GM18907 (cell line): Measurements from ENCODE around the gene EHMT1.
A peak's percentile ranks its signal among the peaks of the same experiment; 100 is the strongest.

ENCODE experiments used
- ATAC-seq: cut with Tn5 transposase; IDR thresholded peaks from one replicate; pipeline ENCODE4 v1.9.1; 2021; ENCODE audit warnings: mild to moderate bottlenecking, moderate library complexity; ENCODE audit not compliant: unreplicated experiment

EHMT1 gene

DNA sequence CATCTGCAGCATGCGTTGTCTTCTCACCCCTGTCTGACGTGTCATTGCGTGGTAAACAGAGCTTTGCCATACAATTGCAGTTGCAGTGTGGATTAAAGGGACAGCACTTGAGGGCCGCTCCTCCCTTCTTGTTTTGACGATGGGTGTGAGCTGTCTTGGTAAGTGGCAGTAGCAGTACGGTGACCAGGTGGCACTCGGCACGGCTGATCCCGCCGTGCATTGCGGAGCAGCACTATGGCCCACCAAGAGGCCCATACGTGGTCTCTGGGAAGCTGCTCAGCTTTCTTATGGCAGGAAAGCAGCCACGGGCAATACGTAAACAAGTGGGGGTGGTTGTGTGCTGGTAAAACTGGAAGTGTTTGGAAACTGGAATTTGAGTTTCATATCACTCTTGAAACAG lies 25.1 kb downstream of the EHMT1 start:
- no peak for ATAC-seq

DNA sequence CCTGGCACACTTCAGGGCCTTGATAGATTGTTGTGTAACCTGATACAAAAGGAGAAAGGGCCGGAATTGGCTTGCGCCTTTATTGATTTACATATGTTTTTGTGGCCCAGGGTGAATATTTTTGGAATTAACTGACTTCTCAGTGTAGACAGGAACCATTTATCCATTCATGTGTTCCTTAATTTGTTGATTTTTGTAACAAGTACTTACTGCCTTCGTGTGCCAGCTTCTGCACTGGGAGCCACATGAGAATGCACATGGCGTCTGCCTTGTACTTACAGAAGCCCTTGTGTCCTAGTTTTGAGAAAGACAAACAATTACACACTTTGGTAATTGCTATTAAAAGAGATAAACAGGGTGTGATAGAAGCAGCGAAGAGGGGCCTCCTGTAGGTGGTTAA lies 26.4 kb downstream of the EHMT1 start:
- ATAC-seq, result no peak

DNA sequence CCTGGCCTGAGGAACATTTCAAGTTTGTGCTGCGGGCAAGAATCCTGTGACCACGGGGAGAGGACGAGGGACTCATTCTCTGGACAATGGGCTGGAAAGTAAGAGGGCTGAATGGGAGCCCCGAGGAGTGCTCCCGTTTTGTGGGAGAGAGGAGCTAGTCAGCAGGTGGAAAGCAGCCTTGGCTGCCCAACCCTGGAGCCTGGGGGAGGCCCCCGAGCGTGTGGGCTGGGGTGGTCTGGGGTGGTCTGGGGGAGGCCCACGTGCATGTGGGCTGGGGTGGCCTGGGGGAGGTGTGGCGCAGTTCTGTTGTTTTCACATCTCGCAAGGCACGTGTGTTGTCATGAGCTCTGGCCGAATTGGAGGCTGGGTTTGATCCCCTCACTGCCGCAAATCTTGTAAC lies 27.5 kb downstream of the EHMT1 start:
- ATAC-seq, result no peak

DNA sequence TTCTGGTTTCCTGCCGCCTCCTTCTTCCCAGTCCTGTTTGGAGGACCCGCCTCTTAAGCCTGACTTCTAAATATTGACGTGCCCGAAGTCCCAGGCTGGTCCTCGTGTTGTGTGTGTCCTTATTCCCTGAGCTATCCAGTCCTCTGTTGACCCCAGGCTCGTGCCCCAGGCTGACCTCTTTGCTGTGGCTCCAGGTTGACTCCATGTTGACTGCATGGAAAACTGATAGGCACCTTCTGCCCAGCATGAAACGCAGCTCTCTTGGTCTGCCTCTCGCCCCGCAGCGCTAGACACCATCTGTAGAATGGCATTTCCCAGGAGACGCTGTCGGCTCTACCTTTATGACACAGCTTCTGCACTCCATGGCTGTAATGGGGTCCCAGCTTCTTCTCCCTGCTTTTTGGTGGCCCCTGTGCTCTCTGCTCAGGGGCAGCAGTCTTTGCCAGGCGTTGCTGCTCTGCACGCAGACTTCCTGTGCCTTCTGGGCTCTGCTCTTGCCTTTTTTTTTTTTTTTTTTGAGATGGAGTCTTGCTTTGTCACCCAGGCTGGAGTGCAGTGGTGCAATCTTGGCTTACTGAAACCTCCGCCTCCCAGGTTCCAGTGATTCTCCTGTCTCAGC lies 28.4 kb downstream of the EHMT1 start:
- ATAC-seq, result no peak

DNA sequence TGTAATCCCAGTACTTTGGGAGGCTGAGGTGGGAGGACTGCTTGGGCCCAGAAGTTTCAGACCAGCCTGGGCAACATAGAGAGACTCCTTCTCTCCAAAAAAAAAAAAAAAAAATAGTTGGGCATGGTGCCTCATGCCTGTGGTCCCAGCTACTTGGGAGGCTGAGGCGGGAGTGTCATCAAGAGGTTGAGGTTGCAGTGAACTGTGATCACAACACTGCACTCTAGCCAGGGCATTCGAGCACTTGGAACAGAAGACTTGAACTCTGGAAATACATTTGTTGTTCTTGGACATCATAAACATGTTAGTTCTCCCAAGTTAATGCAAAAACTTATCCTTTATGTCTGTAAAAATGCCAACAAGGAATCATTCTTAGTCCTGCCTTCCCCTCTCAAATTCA lies 29.6 kb downstream of the EHMT1 start:
- ATAC-seq, result no peak

DNA sequence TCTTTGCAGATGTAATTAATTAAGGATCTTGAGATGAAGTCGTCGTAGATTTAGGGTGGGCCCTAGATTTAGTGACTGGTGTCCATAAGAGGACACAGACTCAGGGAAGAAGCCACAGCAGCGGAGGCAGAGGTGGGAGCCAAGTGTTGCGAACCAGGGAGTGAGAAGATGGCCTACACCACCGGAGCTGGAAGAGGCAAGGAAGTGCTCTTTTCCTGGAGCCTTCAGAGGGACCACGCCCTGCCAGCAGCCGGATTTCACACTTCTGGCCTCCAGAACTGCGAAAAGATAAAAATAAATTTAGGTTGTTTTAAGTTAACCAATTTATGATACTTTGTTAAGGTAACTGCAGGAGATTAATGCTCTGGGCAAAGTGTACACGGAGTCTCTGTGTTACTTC lies 30.7 kb downstream of the EHMT1 start:
- ATAC-seq, result no peak

DNA sequence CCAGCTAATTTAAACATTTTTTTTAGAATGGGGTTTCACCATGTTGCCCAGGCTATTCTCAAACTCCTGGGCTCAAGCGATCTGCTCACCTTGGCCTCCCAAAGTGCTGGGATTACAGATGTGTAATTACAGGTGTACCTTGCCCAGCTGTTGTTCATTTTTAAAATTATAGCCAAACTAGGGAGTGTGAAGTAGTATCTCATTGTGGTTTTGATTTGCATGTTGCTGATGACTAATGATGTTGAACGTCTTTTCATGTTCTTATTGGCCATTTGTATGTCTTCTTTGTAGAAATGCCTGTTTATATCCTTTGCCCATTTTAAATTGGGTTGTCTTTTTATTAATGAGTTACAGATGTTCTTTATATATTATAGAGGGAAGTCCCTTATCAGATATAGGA lies 31.5 kb downstream of the EHMT1 start:
- ATAC-seq, result no peak

DNA sequence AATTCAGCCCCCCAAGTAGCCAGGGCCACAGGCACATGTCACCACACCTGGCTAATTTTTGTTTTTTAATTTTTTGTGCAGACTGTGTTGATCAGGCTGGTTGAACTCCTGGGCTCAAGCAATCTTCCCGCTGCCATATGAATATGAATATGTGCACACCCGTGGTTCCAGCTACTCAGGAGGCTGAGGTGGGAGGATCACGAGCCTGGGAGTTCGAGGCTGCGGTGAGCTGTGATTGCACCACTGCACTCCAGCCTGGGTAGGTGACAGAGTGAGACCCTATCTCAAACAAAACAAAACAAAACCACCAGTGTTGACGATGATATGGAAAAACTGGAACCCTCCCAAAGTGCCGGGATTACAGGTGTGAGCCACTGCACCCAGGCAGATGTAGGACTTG lies 32.0 kb downstream of the EHMT1 start:
- no peak for ATAC-seq

DNA sequence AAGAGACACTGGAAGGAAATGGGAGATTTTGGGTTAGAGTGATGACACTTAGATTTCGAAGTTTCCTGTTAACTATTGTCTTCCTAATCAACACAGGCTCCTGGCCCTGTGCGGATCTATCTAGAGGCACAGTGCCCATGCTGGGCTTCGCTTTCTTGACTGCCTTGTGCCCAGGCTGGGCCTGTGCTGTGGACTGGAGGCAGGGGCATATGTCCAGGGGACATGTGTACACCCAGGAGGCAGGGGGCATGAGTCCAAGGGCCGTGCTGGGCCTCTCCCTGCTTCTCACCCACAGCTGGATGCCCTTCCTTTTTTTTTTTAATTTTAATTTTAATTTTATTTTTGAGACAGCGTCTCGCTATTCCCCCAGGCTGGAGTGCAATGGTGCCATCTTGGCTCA lies 37.6 kb downstream of the EHMT1 start:
- no peak for ATAC-seq

DNA sequence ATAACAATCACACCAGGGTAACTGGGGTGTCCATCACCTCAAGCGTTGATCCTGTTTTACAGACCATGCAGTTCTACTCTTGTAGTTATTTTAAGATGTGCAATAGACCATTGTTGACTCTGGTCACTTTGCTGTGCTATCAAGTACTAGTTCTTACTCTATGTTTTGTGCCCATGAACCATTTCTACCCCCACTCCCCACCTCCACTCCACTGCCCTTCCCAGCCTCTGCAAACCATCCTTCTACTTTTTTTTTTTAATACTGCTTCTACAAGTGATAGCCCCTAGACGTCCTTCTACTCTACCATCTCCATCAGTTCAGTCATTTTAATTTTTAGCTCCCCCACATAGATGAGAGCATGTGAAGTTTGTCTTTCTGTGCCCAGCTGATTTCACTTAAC lies 38.8 kb downstream of the EHMT1 start:
- ATAC-seq, result no peak

DNA sequence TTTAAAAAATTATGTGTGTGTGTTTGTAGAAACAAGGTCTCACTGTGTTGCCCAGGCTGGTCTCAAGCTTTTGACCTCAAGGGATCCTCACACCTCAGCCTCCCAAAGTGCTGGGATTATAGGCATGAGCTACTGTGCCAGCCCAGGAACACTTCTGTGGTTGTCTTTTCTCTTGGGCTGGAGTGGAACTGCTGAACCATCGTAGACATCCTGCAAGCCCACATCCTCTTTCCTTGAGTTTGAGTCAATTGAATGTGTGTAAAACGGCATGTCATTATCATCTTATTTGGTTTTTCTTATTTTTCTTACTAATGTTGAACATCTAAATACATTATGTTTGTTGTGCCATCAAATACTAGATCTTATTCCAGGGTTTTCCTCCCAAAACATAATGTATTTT lies 40.0 kb downstream of the EHMT1 start:
- no peak for ATAC-seq

DNA sequence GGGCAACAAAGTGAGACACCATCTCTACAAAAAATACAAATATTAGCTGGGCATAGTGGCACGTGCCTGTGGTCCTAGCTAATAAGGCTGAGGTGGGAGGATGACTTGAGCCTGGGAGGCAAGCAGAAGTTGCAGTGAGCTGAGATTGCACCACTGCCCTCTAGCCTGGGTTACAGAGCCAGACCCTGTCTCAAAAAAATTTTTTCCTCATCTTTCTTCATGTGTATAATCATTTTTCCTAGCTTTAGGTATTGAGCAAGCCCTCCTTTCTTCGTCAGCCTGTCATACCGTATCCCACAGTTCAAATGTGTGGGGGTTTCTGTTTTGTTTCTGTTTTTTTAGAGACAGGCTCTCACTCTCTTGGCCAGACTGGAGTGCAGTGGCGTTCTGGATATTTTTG lies 41.3 kb downstream of the EHMT1 start:
- no peak for ATAC-seq

DNA sequence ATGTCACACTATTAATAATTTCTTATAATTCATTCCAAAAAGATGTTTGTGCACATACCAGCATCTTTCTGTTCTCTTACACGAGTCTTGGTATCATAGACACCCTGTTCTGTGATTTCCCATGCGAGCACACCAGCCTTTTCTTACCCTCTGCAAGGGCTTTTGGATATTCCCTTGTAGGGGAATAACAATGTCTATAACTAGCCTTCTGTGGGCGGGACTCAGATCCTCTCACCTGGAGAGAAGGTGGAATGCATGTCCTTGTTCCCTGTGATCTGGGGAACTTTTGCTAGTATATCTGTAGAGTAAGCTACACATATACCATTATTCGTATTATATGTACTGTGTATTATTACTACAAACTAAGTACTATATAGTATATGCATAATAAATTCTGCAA lies 44.8 kb downstream of the EHMT1 start:
- no peak for ATAC-seq

DNA sequence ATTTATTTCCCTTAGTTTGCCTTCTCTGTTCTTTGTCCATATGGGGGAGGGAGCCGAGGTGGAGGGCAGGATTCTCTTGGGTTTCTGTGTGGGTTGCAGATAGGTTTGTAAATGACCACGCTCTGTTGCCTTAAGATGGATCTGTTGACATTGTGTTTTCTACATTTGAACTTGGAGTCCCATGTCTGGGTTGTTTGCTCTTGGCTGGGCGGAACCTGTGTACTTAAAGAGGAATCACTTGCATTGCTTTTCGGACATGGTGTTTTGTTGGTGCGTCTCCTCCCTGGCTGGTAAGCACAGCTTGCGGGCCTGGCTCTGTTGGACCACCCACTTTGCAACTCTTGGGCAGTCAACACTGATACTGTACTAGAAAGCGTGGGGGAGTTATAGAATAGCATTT lies 45.9 kb downstream of the EHMT1 start:
- no peak for ATAC-seq

DNA sequence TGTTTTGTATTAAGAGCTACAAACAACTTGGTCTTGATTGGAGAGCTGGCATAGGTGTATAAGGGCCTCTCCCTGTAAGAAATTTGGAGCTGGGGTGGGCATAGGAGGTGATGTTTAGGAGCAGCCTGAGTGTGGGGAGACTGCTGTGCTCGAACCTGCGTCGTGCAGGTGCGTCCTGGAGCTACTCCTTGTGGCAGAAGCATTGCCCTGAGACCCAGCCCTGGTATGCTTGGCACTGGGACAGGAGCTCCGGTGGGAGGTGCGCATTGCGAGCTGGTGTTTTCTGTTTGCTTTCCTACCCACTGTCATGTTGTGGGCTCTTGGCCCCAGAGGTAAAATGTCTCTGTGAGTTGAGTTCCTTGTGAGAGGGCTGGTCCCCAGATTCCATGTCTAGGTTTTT lies 46.4 kb downstream of the EHMT1 start:
- no peak for ATAC-seq

DNA sequence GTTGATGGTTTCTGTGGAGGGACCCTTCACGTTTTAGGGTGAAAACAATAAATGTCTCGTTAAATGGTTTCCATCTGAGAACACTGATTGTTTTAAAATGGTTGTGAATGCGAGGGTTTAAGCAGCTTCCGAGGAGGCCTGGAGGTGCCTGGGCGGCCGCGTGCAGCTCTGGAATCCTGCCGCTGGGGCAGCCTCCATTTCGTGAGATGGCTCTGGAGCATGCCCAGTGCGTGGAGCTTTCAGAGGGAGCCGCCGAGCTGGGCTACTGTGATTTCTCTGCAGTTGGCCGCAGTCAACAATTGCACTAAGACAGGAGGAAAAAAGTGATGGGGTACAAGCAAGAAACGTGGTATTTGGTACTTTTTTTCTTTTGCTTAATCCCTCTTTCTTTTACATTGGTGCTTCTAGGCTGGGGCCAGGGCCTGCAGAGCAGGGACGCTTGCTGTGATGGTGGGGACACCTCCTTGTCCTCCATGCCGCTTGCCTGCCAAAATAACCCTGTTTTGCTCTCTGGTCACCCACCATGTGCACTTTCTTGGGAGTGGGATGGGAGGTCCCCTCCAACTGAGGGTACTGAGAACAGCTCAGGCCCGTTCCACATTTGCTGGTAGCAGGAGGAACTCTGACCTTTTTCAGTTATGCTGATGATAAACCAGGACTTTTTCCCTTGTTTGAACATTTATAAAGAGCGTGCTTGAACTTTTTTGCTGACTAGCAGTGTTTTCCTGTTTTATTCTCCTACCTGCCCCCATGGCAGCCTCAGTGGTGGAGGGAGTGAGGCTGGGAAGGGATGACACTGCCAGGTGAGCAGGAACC lies 47.1 kb downstream of the EHMT1 start:
- no peak for ATAC-seq

DNA sequence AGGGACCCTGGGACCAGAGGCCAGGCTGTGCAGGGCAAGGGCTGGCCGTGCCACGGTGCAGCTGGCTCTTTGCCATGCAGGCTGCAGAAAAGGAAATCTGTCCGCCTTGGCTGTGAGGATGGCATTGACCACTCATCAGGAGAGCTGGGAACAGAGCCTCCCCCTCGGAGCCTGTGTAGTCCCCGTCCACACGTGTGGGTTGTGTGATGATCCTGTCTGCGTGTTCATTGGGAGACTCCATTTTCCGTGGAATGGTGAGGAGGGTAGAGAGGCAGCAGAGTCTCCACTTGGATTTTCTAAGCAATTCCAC lies 47.7 kb downstream of the EHMT1 start:
- ATAC-seq, result no peak

DNA sequence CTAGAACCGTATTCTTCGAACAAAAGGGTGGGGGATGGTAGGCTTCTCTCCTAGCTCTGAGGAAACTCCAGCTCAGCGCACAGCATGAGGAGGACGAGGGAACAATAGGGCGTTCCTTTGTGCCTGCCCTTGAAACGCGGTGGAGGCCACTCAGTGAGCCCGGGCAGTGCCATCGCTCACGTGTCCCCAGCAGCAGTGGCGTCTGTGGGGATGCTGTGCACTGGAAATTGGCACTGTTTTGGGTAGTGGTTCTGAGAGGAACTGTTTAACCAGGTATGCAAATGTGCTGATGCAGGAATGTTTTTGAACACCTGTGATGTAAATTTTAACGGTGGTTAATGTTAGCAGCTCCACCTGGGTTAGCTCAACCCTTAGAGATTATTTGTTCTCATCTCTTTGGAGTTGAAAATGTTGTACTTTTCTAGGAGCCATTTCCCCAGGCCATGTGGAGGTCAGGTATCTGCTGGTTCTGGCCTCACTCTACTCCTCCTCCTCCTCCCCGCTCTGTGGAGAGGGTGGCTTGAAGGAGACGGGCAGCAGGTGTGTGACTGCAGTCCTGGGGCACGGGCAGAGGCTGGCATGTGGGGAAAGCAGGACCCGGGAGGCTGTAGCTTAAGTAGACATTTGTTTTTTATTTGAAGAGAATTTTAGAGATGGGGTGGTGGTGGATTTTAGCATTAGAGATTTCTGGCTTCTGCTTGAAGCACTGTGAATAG lies 48.3 kb downstream of the EHMT1 start:
- ATAC-seq, result peak; percentile 45

DNA sequence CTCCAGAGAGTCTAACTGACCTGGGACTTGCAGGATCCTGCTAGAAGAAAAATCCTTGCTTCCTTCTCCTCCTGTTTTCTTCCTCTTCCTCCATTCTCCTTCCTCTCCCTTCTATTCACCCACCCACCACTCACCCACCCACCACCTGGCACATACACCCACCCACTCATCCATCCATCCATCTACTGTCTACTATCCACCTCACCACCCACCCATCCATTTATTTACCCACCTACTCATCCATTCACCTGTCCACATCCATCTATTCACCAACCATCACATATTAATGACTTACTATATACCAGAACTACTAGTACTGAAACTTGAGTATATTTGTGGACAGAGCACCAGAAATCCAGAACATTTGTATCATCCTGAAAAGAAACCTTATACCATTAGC lies 49.4 kb downstream of the EHMT1 start:
- no peak for ATAC-seq

DNA sequence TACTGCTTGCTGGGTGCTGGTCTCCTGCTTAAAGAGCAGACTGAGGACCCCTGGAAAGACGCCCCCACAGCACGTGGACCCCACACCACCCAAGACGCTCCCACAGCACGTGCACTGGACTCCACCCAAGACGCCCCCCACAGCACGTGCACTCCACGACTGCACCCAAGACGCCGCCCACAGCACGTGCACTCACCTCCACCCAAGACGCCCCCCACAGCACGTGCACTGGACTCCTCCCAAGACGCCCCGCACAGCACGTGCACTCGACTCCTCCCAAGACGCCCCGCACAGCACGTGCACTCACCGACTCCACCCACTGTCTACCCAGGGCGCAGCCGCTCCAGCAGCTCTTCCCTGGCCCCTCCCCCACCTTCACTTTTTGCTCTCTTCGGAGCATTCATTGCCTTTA lies 50.5 kb downstream of the EHMT1 start:
- no peak for ATAC-seq

DNA sequence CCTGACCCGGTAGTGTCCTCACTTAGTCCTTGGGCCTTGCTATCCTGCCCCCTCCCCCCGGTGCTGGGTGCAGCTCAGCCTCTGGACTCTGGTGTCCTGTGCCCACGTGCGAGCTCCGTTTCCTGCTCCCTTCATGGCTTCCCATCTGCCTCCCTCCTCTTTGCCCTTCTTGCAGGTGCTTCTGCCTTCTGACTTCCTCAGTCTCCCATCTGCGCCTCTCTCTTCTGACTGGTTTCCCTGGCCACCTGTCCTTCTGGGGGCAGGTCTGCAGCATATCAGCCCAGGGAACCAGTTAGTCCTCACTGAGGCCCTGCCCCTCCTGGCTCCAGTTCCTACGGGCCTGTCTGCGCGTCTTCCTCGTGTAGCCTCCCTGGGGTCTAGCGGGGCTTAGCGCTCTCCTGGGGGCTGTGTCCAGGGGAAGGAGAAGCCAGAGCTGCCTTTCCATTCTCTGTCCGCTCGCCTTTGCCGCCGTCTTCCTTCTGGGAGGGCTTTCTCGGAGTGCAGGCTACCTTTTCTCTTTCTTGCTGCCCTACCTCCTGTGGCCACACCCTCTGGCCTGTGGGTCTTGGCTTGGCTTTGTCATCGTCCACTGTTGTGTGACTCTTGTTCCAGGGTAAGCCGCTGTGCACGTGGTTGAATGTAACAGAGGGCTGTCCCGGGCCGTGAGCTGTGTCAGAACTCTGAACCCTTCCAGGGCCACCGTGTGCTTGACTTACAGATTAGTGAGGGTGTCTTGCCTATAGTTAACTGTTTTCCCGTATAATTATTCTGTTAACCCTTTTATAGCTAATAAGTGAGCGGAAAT lies 51.8 kb downstream of the EHMT1 start:
- ATAC-seq, result no peak

DNA sequence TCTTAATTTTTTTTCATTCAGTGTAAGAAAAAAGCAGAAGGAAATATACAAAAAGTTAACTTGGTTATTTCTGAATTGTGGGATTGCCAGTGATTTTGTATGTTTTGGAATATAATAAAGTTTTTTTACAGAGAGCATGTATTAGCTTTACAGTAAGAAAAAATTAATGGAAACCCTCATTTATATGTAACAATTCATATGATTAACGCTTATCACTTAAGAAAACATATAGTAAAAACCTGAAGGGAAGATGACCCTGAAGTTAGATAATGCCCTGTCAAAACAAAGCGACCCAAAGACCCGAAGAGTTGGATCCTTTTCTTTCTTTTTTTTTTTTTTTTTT lies 52.4 kb downstream of the EHMT1 start:
- ATAC-seq, result no peak
